Esophagus squamous epithelium (tissue), 5 donors: ENCODE results near the gene CCDC141. TPM values are rescaled to one million over a fixed set of nuclear protein-coding genes. Genes with fewer than 3 reads are reported as not detected.

Experiments used
- DNase-seq: peaks from one replicate; lab custom pipeline; 2025; lab: John Stamatoyannopoulos, UW
- H3K27ac ChIP-seq, 4 donors: fragments of 200-600 bp; sonication (generic); one replicate each; pipeline ENCODE4 v1.5.1; 2016 to 2019; ENCODE audit warnings: mild to moderate bottlenecking in 1 of 4
- H3K27me3 ChIP-seq, 4 donors: fragments of 200-600 bp; sonication (generic); 1 replicate in 3 of 4; 2 replicates in 1 of 4; pipeline versions ENCODE4 v1.5.1 to v1.6.0; 2017 to 2021; ENCODE audit warnings: antibody characterized with exemption in 1 of 4
- H3K36me3 ChIP-seq, 3 donors: fragments of 200-600 bp; sonication (generic); one replicate each; pipeline ENCODE4 v1.5.1; 2016 to 2019
- H3K4me1 ChIP-seq, 3 donors: fragments of 200-600 bp; sonication (generic); one replicate each; pipeline ENCODE4 v1.5.1; 2017 to 2019
- H3K4me3 ChIP-seq, 4 donors: fragments of 200-600 bp; sonication (generic); 1 replicate in 3 of 4; 2 replicates in 1 of 4; pipeline ENCODE4 v1.5.1; 2016 to 2019; ENCODE audit warnings: mild to moderate bottlenecking in 2 of 4, moderate library complexity in 1 of 4
- H3K9me3 ChIP-seq, 3 donors: fragments of 200-600 bp; sonication (generic); one replicate each; pipeline ENCODE4 v1.5.1; 2016 to 2019
- POLR2A ChIP-seq, 4 donors: fragments of 450-650 bp; IDR thresholded peaks; one replicate each; pipeline ENCODE4 v1.6.1; 2017; ENCODE audit warnings: antibody characterized with exemption in 4 of 4, mild to moderate bottlenecking in 4 of 4, moderate library complexity in 3 of 4
- WGBS, 2 donors: methylation state at CpG; one replicate each; pipeline ENCODE4 v1.1.5; 2018; 5-methylcytosine and 5-hydroxymethylcytosine counted together
- intact Hi-C: fragments of 100-400 bp; cut with DNase I; formaldehyde crosslinking; loops from one replicate; pipeline ENCODE4 v1.15.0; 2022
- total RNA-seq, 4 donors: library from RNA; depleted of rRNA; stranded (reverse); fragments of >200 nt; gene quantifications; one replicate each; pipeline ENCODE4 v1.1.0, GENCODE V29; 2016
- TF ChIP-seq, protein P1 (sequence below), 6 experiments: fragments of 450-650 bp in 4 of 6; fragments of 200-600 bp in 2 of 6; sonication (generic) in 2 of 6; IDR thresholded peaks; one replicate each; pipeline ENCODE4 v1.5.1; 2016 to 2019; ENCODE audit warnings: antibody characterized with exemption in 6 of 6, mild to moderate bottlenecking in 4 of 6, moderate library complexity in 4 of 6
- donor health status: DM: yes; HTN: yes; CAD: no.

Gene CCDC141
- total RNA-seq, 4 donors from 2014 or later = 0.26 to 3.1 (median 1.1) TPM

DNA sequence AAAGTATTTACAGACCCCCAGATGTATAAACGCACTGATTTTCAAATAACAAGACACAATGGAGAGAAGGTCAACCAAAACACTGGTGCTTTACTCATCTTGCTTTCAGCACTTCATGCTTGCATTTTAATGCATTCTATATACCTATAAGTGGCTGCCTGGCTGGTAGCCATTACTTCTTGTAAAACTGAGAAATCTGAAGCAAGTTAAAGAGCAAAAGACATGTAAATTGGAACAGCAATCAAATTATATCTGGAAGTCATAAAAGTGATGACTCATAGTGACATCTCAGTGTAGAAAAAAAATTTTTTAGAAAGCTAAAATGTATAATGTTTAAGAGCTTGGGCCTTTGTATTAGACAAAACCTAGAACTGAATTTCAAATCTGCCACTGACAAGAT lies 106.2 kb downstream of the CCDC141 start:
- Histone ChIP-seq H3K9me3 (no peaks in the 10 kb centered on the region), H3K27ac (no peak overlapping the region), H3K4me1 (no peaks in the 10 kb centered on the region), H3K4me3 (no peak overlapping the region), H3K36me3 (no peaks in the 10 kb centered on the region), H3K27me3 (no peaks in the 10 kb centered on the region)
- intact Hi-C loops = no loop called here
- no peak for DNase-seq
- 60 to 71% methylated on average over 1 of the region's 1 CpG for WGBS, 2 donors
- TF ChIP-seq, protein P1, sequence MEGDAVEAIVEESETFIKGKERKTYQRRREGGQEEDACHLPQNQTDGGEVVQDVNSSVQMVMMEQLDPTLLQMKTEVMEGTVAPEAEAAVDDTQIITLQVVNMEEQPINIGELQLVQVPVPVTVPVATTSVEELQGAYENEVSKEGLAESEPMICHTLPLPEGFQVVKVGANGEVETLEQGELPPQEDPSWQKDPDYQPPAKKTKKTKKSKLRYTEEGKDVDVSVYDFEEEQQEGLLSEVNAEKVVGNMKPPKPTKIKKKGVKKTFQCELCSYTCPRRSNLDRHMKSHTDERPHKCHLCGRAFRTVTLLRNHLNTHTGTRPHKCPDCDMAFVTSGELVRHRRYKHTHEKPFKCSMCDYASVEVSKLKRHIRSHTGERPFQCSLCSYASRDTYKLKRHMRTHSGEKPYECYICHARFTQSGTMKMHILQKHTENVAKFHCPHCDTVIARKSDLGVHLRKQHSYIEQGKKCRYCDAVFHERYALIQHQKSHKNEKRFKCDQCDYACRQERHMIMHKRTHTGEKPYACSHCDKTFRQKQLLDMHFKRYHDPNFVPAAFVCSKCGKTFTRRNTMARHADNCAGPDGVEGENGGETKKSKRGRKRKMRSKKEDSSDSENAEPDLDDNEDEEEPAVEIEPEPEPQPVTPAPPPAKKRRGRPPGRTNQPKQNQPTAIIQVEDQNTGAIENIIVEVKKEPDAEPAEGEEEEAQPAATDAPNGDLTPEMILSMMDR (IDR thresholded peaks at IDR 0.05) = no peak
- TF ChIP-seq POLR2A (IDR thresholded peaks at IDR 0.05) = no peak

DNA sequence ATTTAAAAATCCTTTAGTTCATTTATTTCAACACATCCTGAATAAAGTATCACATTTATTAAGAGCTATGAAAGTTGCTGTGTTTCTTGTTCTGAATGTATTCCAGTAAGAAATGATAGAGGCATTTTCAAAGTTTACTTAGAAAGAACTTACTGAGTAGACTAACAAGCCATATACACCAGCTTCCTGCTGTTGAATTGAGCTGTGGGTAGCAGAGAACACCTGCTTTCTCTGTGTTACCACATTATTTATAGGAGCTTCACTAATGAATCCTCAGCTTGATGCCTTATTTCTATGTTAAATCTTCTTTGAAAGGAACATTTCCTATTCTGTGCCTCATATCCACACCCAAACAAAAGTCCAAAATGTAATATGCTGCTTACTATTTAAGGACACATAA lies 115.4 kb downstream of the CCDC141 start:
- DNase-seq = no peak
- intact Hi-C loops = no loop called here

DNA sequence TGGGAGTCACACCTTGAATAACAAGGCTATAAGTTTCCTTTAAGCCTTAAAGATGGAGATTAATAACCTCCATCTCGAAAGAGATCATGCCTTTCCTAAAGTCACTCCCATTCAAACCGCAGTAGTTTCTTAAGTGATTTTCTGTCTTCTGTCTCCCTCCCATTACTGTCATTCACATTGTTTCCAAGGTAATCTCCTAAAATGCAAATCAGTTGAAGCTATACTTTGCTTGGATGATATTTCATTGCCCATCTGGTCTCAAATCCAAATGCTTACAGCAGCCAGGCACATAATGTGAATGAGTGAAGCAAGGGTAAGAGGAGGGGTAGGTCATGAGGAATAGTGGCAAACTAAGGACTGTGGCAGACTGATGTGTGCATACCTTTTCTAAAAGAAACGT lies 116.4 kb downstream of the CCDC141 start:
- 72 to 73% methylated on average over 3 of the region's 3 CpGs for WGBS, 2 donors
- Histone ChIP-seq H3K4me1 (no peaks in the 10 kb centered on the region), H3K27ac (no peak overlapping the region), H3K4me3 (no peak overlapping the region), H3K36me3 (no peaks in the 10 kb centered on the region), H3K27me3 (no peaks in the 10 kb centered on the region), H3K9me3 (peaks cover 0 to 4% (median 0%) of the 10 kb centered on the region in 3 donors)
- intact Hi-C loops = no loop called here
- no peak for DNase-seq
- TF ChIP-seq, protein P1 (IDR thresholded peaks at IDR 0.05) = no peak
- no peak for TF ChIP-seq POLR2A (IDR thresholded peaks at IDR 0.05)

More for the DNA sequence above, 115.4 kb downstream of the CCDC141 start:
- H3K36me3 ChIP-seq = no peaks in the 10 kb centered on the region
- no peaks in the 10 kb centered on the region for H3K4me1 ChIP-seq
- H3K9me3 ChIP-seq = peaks cover 0 to 4% (median 0%) of the 10 kb centered on the region in 3 donors
- H3K27ac ChIP-seq = no peak overlapping the region
- H3K4me3 ChIP-seq = no peak overlapping the region
- no peaks in the 10 kb centered on the region for H3K27me3 ChIP-seq
- no peak for TF ChIP-seq POLR2A (IDR thresholded peaks at IDR 0.05)
- TF ChIP-seq, protein P1 (IDR thresholded peaks at IDR 0.05) = no peak

DNA sequence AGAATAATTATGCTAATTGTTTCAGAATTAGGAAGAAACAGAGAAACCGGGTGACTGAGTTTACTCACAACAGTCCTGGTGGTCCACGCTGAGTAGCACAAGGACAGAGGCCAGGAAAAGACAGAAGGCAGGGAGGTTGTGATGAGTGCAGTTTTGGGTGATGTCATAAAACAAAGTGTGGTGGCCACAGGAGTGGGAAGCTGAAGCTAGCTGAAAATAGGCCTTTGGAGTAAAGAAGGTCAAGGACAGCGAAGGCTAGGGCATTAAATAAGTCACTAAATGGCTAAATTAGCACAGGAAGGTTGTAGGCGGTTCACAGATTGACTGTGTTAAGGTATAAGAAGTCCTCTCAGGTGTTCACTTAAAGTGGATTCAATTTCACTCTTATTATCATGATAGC lies 121.9 kb downstream of the CCDC141 start:
- Histone ChIP-seq H3K27ac (no peak overlapping the region), H3K36me3 (no peaks in the 10 kb centered on the region), H3K9me3 (no peaks in the 10 kb centered on the region), H3K27me3 (no peaks in the 10 kb centered on the region), H3K4me3 (no peak overlapping the region), H3K4me1 (no peaks in the 10 kb centered on the region)
- intact Hi-C loops = no loop called here
- DNase-seq = no peak
- TF ChIP-seq POLR2A (IDR thresholded peaks at IDR 0.05) = no peak
- TF ChIP-seq, protein P1 (IDR thresholded peaks at IDR 0.05) = no peak
- 58 to 71% methylated on average over 4 of the region's 4 CpGs for WGBS, 2 donors

DNA sequence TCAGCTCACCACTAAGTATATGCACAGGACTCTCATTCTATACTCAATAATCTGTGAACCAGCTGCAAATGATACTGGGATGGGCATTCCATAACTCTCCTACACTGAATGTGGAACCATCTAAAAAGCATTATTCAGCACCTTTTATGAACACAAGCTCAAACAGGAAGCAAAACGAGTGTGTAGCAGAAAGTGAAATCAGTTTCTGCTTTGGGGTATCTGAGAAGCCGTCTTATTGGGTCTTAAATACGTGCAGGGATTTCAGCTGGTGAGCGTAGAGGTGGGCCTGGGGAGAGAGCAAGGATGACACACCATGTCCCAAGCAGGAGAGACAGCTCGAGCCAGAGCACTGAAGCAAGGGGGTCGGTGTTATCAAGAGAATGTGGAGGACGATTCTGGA lies 122.8 kb downstream of the CCDC141 start:
- DNase-seq = no peak
- H3K9me3 ChIP-seq = no peaks in the 10 kb centered on the region
- H3K4me3 ChIP-seq = no peak overlapping the region
- no peak overlapping the region for H3K27ac ChIP-seq
- 63 to 65% methylated on average over 7 of the region's 7 CpGs for WGBS, 2 donors
- TF ChIP-seq POLR2A (IDR thresholded peaks at IDR 0.05) = no peak
- TF ChIP-seq, protein P1 (IDR thresholded peaks at IDR 0.05) = no peak
- no peaks in the 10 kb centered on the region for H3K36me3 ChIP-seq
- intact Hi-C loops = no loop called here
- H3K4me1 ChIP-seq = no peaks in the 10 kb centered on the region
- H3K27me3 ChIP-seq = no peaks in the 10 kb centered on the region
